Subcutaneous abdominal adipose tissue (tissue), 5 donors: ENCODE data around the gene GPSM1.

Source experiments
- H3K27ac ChIP-seq: one replicate; pipeline ENCODE4 v1.7.0; 2013; ENCODE audit warnings: low read depth, mild to moderate bottlenecking, inconsistent platforms, low read length, moderate library complexity
- H3K27me3 ChIP-seq, 5 donors: one replicate each; pipeline ENCODE4 v1.7.0; 2013; ENCODE audit warnings: low read length in 5 of 5, inconsistent platforms in 1 of 5; ENCODE audit not compliant: control insufficient read depth in 5 of 5, insufficient read depth in 4 of 5
- H3K36me3 ChIP-seq, 5 donors: one replicate each; pipeline ENCODE4 v1.7.0; 2013; ENCODE audit warnings: low read length in 5 of 5; ENCODE audit not compliant: control insufficient read depth in 5 of 5, insufficient read depth in 5 of 5
- H3K4me1 ChIP-seq, 5 donors: one replicate each; pipeline ENCODE4 v1.7.0; 2013; ENCODE audit warnings: low read length in 5 of 5, mild to moderate bottlenecking in 3 of 5, moderate library complexity in 1 of 5; ENCODE audit not compliant: control insufficient read depth in 5 of 5, insufficient read depth in 5 of 5
- H3K4me3 ChIP-seq, 5 donors: one replicate each; pipeline ENCODE4 v1.7.0; 2013; ENCODE audit warnings: low read length in 5 of 5, low read depth in 1 of 5
- H3K9ac ChIP-seq, 5 donors: one replicate each; pipeline ENCODE4 v1.7.0; 2013; ENCODE audit warnings: low read length in 5 of 5, mild to moderate bottlenecking in 4 of 5, moderate library complexity in 3 of 5
- H3K9me3 ChIP-seq, 5 donors: one replicate each; pipeline ENCODE4 v1.7.0; 2013; ENCODE audit warnings: low read length in 5 of 5; ENCODE audit not compliant: control insufficient read depth in 5 of 5
- donor health status: healthy.
- donor health status: healthy.
- donor health status: healthy.
- donor health status: healthy.
- donor health status: healthy.

Gene GPSM1

GRCh38 chr9:136407911-136408310 lies 80.6 kb downstream of the GPSM1 start:
- H3K9me3 ChIP-seq: no peaks in the 10 kb centered on the region
- H3K27me3 ChIP-seq: no peaks in the 10 kb centered on the region
- no peak overlapping the region for H3K27ac ChIP-seq
- no peak overlapping the region for H3K4me3 ChIP-seq
- H3K4me1 ChIP-seq: peaks cover 7 to 32% (median 23%) of the 10 kb centered on the region in 5 donors
- peaks cover 0 to 47% (median 41%) of the 10 kb centered on the region in 5 donors for H3K36me3 ChIP-seq
- no peak overlapping the region for H3K9ac ChIP-seq
